HG03064 (cell line): ENCODE measurements around the gene DMRTC1B.
"Not testable (repeated sequence)": the region's sequence is repeated elsewhere in the genome, so short reads cannot be mapped to it uniquely, and the experiment has no call there.

Experiments used
- ATAC-seq: cut with Tn5 transposase; IDR thresholded peaks from one replicate; pipeline ENCODE4 v1.9.1; 2021; ENCODE audit warnings: low read depth; ENCODE audit not compliant: unreplicated experiment

DMRTC1B gene, protein sequence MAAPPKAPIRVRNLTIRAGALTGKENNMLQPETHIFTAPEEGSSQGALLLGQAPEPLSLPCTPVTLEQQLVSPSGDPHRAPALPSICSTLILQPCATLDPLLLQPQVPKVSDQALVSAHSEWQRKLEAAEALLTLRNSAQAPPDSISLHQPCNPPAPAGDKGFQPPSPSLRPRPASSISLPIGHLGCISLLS

GRCh38 chrX:72776653-72777466 is at the start of gene DMRTC1B:
Gene DMRTC1B, plus strand, starts transcription at chrX:72776890. Its CDS starts 68,246 bp downstream, at chrX:72845136.
- peak; percentile 63 for ATAC-seq

DNA sequence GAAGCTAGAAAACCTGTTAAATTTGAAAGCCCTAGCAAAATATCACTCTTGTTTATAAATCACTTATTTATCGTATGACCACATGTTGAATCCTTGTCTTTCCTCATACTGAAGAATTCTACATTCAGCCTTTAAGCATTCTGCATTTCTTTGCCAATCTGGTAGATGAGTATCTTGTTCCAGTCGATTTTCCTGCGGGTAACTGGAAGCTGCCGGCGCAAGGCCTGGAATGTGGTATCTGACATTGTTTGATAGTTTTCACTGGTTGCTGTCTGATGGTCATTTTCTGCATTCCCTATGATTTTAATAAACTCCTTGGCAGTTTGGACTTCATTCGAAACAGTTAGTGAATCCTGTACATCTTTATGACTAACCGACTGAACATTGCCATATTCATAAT is 48.8 kb upstream of the DMRTC1B start:
- no peak for ATAC-seq

- not testable (repeated sequence) for ATAC-seq
These were observed 43.1 kb upstream of the DMRTC1B start for GRCh38 chrX:72733636-72734035.

DNA sequence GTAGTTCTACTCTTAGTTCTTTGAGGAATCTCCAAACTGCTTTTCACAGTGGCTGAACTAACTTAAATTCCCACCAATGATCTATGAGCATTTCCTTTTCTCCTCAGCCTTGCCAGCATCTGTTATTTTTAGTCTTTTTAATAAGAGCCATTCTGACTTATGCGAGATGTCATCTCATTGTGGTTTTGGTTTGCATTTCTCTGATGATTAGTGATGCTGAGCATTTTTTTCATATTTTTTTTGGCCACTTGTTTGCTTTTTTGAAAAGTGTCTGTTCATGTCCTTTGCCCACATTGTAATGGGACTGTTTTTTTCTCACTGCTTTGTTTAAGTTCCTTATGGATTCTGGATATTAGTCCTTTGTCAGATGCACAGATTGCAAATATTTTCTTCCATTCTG is 41.1 kb upstream of the DMRTC1B start:
- ATAC-seq: no peak

DNA sequence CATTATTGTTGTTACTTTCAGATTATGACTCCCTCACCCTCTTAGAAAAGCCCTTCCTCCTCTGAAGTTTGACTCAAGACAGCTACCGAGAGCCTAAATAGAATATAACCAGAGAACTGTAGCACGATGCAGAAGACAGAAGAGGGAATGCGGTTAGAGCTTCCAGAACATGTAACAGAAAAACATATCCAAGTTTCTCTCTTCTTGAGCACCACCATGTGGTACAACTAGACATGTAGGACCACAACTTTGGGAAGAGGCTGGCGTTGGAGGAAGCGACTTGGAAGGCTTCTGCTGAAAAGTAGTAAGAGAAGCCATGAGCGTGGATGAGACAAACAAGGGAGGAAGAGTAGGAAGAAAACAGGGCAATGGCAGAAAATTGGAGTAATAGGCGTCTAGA is 31.1 kb upstream of the DMRTC1B start:
- ATAC-seq: not testable (repeated sequence)

DNA sequence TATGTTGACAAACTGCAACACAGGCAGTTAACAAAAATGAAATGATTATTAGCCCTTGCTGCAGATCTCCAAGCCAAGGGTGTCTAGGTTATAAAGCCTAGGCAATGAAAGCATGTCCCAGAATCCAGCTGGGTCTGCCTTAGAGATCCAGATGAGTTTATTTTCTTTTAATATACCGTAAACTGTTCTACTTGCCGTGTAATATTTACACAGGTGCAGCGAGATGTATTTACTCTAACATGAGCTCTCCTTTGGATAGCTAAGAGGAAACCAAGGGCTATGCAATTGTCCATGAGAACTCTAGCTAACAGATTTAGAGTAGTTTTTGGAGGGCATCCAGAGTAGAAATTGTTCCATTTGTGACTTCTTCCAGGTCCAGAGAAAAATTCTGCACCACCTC is 28.1 kb upstream of the DMRTC1B start:
- ATAC-seq: not testable (repeated sequence)

DNA sequence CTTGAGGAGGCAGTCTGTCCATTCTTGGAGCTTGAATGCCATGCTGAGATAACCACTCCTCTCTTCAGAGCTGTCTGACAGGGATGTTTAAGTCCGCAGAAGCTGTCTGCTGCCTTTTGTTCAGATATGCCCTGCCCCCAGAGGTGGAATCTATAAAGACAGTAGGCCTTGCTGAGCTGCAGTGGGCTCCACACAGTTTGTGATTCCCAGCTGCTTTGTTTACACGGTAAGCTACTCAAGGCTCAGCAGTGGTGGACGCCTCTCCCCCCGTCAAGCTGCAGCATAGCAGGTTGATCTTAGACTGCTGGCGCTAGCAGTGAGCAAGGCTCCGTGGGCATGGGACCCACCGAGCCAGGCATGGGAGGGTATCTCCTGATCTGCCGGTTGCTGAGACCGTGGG is 16.2 kb upstream of the DMRTC1B start:
- ATAC-seq: not testable (repeated sequence)

- peak; percentile 80 for ATAC-seq
These were observed 739 bp downstream of the DMRTC1B start for GRCh38 chrX:72777467-72777790.

GRCh38 chrX:72778146-72778545 is 1.5 kb downstream of the DMRTC1B start:
- ATAC-seq: not testable (repeated sequence)

GRCh38 chrX:72782560-72782959 is 5.9 kb downstream of the DMRTC1B start, which contains the start of gene FAM236B:
Gene FAM236B, minus strand, starts transcription at chrX:72782660. Its CDS starts 100 bp downstream, at chrX:72782560.
- not testable (repeated sequence) for ATAC-seq

DNA sequence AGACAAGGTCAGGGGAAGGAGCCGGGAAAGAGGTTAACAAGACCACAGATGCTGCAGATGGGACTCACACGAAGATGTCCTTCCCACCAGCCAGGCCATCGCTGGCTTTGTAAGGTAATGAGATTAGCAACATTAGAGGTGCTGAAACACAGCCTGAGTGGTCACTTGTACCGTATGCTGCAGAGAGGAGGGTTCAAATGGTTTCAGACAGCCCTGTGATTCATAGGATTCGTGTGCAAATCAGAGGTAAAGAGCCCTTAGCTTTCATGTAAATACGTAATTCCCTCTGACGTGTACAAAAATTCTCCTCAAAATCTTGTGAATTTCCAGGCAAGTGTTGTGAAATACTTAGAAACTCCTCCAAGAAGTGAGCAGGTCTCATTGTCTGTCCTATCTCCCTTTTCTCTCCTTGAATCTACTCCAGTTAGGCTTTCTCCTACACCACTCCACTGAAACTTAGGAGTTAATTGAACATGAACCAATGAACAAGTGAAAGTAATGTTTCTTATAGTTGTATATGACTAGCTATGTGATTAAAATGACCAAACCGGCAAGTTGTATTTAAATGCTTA is 6.8 kb downstream of the DMRTC1B start:
- ATAC-seq: not testable (repeated sequence)

GRCh38 chrX:72783964-72784363 is 7.3 kb downstream of the DMRTC1B start:
- ATAC-seq: not testable (repeated sequence)

DNA sequence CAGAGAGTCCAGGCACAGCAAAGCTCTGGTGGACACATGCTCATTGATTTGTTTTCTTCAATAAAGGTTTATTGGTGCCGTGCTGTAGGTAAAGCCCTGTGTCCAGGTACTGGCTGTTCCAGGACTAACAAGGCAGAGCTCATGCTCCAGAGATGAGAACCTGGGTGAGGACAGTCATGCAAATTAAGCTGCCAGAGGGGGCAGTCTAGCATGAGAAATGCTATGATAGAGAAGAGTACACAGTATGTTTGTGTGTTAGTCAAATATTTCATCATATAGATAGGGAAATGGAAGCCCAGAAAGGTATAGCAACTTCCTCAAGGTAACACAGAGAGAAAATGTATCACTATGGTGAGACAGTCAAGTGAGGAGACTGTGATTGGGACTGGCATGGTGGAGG is 11.5 kb downstream of the DMRTC1B start:
- not testable (repeated sequence) for ATAC-seq

DNA sequence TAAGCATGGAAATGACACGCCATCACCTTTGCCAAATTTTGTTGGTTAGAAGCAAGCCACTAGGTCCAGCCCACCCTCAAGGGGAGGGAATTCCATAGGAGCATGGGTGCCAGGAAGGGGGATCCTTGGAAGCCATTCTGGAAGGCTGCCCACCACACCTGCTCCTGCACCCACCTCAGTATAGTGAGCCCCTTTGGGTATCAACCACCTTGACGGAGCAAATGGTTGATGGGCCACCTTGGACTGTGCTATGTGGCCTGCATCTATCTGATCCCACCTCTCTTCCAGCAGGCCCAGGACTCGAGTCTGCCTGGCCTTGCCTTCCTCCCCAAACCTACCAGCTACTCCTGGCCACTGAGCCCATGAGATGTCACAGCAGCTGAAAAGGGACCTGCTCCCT is 13.7 kb downstream of the DMRTC1B start:
- ATAC-seq: not testable (repeated sequence)

GRCh38 chrX:72808110-72808509 is 31.4 kb downstream of the DMRTC1B start, which contains the start of gene FAM236D:
Gene FAM236D, minus strand, starts transcription at chrX:72808210. Its CDS starts 100 bp downstream, at chrX:72808110.
- not testable (repeated sequence) for ATAC-seq

DNA sequence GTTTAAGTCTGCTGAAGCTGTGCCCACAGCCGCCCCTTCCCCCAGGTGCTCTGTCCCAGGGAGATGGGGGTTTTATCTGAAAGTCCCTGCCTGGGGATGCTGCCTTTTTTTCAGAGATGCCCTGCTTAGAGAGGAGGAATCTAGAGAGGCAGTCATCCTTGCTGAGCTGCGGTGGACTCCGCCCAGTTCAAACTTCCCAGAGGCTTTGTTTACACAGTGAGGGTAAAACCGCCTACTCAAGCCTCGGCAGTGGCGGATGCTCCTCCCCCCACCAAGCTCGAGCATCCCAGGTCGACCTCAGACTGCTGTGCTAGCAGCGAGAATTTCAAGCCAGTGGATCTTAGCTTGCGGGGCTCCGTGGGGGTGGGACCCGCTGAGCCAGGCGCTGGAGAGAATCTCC is 54.0 kb downstream of the DMRTC1B start:
- not testable (repeated sequence) for ATAC-seq

GRCh38 chrX:72837532-72837931 is 60.8 kb downstream of the DMRTC1B start:
- not testable (repeated sequence) for ATAC-seq

DNA sequence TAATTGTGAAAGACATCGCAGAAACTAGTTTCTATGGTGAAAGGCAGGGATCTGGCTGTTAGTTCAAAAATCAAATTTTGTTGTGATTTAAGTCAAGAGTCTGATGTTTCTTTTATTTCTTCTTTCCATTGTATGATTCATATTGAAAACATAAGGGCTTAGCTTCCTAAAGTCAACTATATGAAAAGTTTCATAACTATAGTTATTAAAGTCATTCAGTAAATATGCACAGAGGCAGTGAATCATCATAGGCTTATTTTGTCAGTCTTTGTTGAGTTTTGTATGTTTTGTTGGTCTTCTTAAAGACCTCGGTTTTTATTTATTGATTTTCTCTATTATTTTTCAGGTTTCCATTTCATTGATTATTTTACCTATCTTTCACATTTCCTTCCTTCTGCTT is 106.2 kb downstream of the DMRTC1B start:
- ATAC-seq: not testable (repeated sequence)

GRCh38 chrX:72889740-72890139 is 113.0 kb downstream of the DMRTC1B start:
- not testable (repeated sequence) for ATAC-seq
